HepG2 (cell line): ENCODE data around the gene DLL4. TPM values are rescaled to one million over a fixed set of nuclear protein-coding genes. Genes with fewer than 3 reads are reported as not detected.
A peak's percentile ranks its signal among the peaks of the same experiment; 100 is the strongest.

Source experiments
- ATF1 ChIP-seq: IDR thresholded peaks from 2 replicates; pipeline ENCODE4 v1.6.1; 2016; ENCODE audit warnings: mild to moderate bottlenecking, control low read depth
- CAMTA2 ChIP-seq: sonication (generic); formaldehyde crosslinking; IDR thresholded peaks from 2 replicates; pipeline ENCODE4 v1.4.0; 2020; ENCODE audit warnings: mild to moderate bottlenecking, missing genetic modification reagents, borderline replicate concordance
- CBX1 ChIP-seq: IDR thresholded peaks from one replicate; pipeline ENCODE4 v1.6.1; 2016; ENCODE audit warnings: antibody characterized with exemption, low read depth
- FLYWCH1 ChIP-seq: sonication (generic); formaldehyde crosslinking; IDR thresholded peaks from 2 replicates; pipeline ENCODE4 v1.8.1; 2023; ENCODE audit warnings: mild to moderate bottlenecking, missing genetic modification reagents
- PHF5A ChIP-seq: IDR thresholded peaks from one replicate; pipeline ENCODE4 v1.6.1; 2018; ENCODE audit warnings: low read depth, missing genetic modification reagents; ENCODE audit not compliant: unreplicated experiment
- PITX1 ChIP-seq: sonication (generic); formaldehyde crosslinking; IDR thresholded peaks from 2 replicates; pipeline ENCODE4 v1.5.1; 2020; ENCODE audit warnings: mild to moderate bottlenecking, missing genetic modification reagents
- POGZ ChIP-seq: sonication (generic); formaldehyde crosslinking; IDR thresholded peaks from 2 replicates; pipeline ENCODE4 v1.4.0; 2020; ENCODE audit warnings: mild to moderate bottlenecking, missing genetic modification reagents
- SCMH1 ChIP-seq: sonication (generic); formaldehyde crosslinking; IDR thresholded peaks from 2 replicates; pipeline ENCODE4 v1.9.0; 2021; ENCODE audit warnings: missing genetic modification reagents, mild to moderate bottlenecking, borderline replicate concordance
- SP1 ChIP-seq, 2 experiments: fragments of 450-650 bp in 1 of 2; sonication (generic) in 1 of 2; formaldehyde crosslinking in 1 of 2; IDR thresholded peaks; 2 replicates each; pipeline versions ENCODE4 v1.4.0 to v1.6.1; 2016 to 2020; ENCODE audit warnings: missing genetic modification reagents in 1 of 2
- ZBTB7A ChIP-seq: sonication (generic); formaldehyde crosslinking; IDR thresholded peaks from 2 replicates; pipeline ENCODE4 v1.8.0; 2022; ENCODE audit warnings: mild to moderate bottlenecking, missing genetic modification reagents
- ZFAT ChIP-seq: sonication (generic); formaldehyde crosslinking; conservative IDR thresholded peaks from 2 replicates; pipeline ENCODE4 v1.8.1; 2023; ENCODE audit warnings: missing genetic modification reagents, inconsistent platforms
- ZFP36 ChIP-seq: fragments of 150-350 bp; IDR thresholded peaks from 2 replicates; pipeline ENCODE4 v1.6.1; 2018; ENCODE audit warnings: borderline replicate concordance, low read length, low read depth; ENCODE audit not compliant: partially characterized antibody
- ZNF205 ChIP-seq: IDR thresholded peaks from 2 replicates; pipeline ENCODE4 v1.6.1; 2018; ENCODE audit warnings: missing biosample characterization, missing genetic modification reagents
- ZNF672 ChIP-seq: sonication (generic); formaldehyde crosslinking; IDR thresholded peaks from 2 replicates; pipeline ENCODE4 v1.8.1; 2022; ENCODE audit warnings: missing genetic modification reagents
- ZSCAN21 ChIP-seq: sonication (generic); formaldehyde crosslinking; IDR thresholded peaks from 2 replicates; pipeline ENCODE4 v1.8.0; 2022; ENCODE audit warnings: mild to moderate bottlenecking, missing genetic modification reagents, moderate library complexity, borderline replicate concordance
- polyA plus RNA-seq, 8 experiments: library from polyadenylated mRNA; depleted of rRNA in 3 of 8; stranded (reverse) in 7 of 8; unstranded in 1 of 8; fragments of >200 nt; fragmentation: Illumina TruSeq in 4 of 8; extraction: Trizol in 4 of 8; gene quantifications; 2 replicates each; pipeline versions ENCODE4 v1.2.1 to v1.2.3, GENCODE V29; 2011 to 2016; ENCODE audit warnings: low read depth in 4 of 8, missing spikeins in 1 of 8, mixed read lengths in 1 of 8; ENCODE audit not compliant: insufficient read depth in 1 of 8
- total RNA-seq, 5 experiments: library from RNA; depleted of rRNA; stranded (reverse); fragments of >200 nt; fragmentation: Illumina TruSeq; extraction: Trizol; gene quantifications; 2 replicates each; pipeline ENCODE4 v1.2.3, GENCODE V29; 2016; ENCODE audit warnings: low read depth in 1 of 5
- TF ChIP-seq, protein P1 (sequence below): sonication (generic); formaldehyde crosslinking; conservative IDR thresholded peaks from 2 replicates; pipeline ENCODE4 v1.8.0; 2022; ENCODE audit warnings: low read depth, missing genetic modification reagents
- TF ChIP-seq, protein P2 (sequence below): sonication (generic); formaldehyde crosslinking; IDR thresholded peaks from 2 replicates; pipeline ENCODE4 v1.4.0; 2020; ENCODE audit warnings: mild to moderate bottlenecking, missing genetic modification reagents
- TF ChIP-seq, protein P3 (sequence below): IDR thresholded peaks from 2 replicates; pipeline ENCODE4 v1.6.1; 2016; ENCODE audit warnings: low read depth, missing genetic modification reagents, missing compliant biosample characterization

The DLL4 gene
- total and polyA plus RNA-seq, 2 of the 13 experiments (the other 11 are each of a cell fraction or from before 2014, with no cell fraction given) = 0.20 to 0.25 TPM

DNA sequence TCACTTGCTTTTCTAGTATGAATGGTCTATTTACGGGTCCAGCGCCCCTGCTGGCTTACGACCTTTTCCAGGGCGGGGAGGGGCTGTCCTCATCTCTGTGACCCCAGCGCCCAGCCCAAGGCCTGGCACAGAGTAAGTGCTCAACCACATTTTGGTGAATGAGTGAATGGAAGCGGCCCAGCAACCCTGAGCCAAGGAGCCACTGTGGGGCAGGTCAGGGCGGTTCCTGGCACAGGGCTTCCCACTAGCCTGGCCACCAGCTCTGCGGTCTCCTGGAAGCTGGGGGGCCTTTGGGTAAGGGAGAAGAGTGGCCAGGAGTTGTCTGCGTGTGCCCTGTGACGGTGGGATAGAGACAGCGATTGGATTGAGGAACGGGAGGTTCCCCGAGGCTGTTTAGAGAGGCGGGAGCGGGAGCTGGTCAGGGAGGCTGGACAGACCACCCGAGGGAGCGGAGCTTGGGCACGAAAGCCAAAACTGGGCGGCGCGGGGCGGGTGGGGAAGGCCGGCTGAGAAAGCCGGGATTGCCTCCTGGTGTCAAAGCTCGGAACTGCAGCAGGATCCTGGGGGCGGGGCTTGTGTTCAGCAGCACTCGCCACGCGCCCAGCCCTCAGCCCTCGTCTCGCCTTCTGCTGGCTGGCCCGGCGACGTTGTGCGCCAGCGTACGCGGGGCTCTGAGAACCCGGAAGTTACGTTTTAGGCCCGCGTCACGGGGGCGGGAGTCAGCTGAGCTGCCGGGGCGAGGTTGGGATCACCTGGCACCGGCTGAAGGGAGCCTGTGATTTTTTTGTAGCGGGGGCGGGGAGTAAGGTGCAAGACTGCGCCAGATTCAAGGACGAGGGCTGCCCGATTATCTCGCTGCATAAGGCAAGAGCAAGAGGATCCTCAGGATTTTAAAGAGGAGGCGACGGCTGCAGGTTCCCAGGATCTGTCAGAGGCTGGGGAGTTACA is 35.1 kb upstream of the DLL4 start, which contains the start of gene VPS18 (continued):
- TF ChIP-seq, protein P1, sequence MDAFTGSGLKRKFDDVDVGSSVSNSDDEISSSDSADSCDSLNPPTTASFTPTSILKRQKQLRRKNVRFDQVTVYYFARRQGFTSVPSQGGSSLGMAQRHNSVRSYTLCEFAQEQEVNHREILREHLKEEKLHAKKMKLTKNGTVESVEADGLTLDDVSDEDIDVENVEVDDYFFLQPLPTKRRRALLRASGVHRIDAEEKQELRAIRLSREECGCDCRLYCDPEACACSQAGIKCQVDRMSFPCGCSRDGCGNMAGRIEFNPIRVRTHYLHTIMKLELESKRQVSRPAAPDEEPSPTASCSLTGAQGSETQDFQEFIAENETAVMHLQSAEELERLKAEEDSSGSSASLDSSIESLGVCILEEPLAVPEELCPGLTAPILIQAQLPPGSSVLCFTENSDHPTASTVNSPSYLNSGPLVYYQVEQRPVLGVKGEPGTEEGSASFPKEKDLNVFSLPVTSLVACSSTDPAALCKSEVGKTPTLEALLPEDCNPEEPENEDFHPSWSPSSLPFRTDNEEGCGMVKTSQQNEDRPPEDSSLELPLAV = no peak
- TF ChIP-seq PHF5A (CRISPR knock-in tag) = no peak
- peak; percentile 77; the same call in 1 of the 2 replicates for TF ChIP-seq ZSCAN21
- TF ChIP-seq, protein P2, sequence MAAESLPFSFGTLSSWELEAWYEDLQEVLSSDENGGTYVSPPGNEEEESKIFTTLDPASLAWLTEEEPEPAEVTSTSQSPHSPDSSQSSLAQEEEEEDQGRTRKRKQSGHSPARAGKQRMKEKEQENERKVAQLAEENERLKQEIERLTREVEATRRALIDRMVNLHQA = no peak
- TF ChIP-seq CAMTA2 = 0 out of 2 replicates have a peak, but pooled peaks have one; percentile 54
- TF ChIP-seq FLYWCH1 (CRISPR knock-in tag) = no peak
- TF ChIP-seq ZFP36 = no peak
- no peak for TF ChIP-seq ZFAT (CRISPR knock-in tag)
- TF ChIP-seq POGZ (CRISPR knock-in tag) = no peak; the same call in none of the 2 replicates
- TF ChIP-seq, protein P3, sequence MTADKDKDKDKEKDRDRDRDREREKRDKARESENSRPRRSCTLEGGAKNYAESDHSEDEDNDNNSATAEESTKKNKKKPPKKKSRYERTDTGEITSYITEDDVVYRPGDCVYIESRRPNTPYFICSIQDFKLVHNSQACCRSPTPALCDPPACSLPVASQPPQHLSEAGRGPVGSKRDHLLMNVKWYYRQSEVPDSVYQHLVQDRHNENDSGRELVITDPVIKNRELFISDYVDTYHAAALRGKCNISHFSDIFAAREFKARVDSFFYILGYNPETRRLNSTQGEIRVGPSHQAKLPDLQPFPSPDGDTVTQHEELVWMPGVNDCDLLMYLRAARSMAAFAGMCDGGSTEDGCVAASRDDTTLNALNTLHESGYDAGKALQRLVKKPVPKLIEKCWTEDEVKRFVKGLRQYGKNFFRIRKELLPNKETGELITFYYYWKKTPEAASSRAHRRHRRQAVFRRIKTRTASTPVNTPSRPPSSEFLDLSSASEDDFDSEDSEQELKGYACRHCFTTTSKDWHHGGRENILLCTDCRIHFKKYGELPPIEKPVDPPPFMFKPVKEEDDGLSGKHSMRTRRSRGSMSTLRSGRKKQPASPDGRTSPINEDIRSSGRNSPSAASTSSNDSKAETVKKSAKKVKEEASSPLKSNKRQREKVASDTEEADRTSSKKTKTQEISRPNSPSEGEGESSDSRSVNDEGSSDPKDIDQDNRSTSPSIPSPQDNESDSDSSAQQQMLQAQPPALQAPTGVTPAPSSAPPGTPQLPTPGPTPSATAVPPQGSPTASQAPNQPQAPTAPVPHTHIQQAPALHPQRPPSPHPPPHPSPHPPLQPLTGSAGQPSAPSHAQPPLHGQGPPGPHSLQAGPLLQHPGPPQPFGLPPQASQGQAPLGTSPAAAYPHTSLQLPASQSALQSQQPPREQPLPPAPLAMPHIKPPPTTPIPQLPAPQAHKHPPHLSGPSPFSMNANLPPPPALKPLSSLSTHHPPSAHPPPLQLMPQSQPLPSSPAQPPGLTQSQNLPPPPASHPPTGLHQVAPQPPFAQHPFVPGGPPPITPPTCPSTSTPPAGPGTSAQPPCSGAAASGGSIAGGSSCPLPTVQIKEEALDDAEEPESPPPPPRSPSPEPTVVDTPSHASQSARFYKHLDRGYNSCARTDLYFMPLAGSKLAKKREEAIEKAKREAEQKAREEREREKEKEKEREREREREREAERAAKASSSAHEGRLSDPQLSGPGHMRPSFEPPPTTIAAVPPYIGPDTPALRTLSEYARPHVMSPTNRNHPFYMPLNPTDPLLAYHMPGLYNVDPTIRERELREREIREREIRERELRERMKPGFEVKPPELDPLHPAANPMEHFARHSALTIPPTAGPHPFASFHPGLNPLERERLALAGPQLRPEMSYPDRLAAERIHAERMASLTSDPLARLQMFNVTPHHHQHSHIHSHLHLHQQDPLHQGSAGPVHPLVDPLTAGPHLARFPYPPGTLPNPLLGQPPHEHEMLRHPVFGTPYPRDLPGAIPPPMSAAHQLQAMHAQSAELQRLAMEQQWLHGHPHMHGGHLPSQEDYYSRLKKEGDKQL (CRISPR knock-in tag) = no peak
- TF ChIP-seq ZBTB7A = no peak
- TF ChIP-seq ZNF205 (CRISPR knock-in tag) = no peak
- TF ChIP-seq SCMH1 (CRISPR knock-in tag) = no peak
- no peak for TF ChIP-seq ZNF672
- peak; percentile 47 for TF ChIP-seq PITX1 (CRISPR knock-in tag)
- TF ChIP-seq SP1 (IDR thresholded peaks at IDR 0.05) = no peak
- peak; percentile 65; the same call in 1 of the 2 replicates for TF ChIP-seq SP1 (CRISPR knock-in tag; IDR thresholded peaks at IDR 0.05)
- TF ChIP-seq ATF1 (CRISPR knock-in tag) = peak; percentile 88
- peak; percentile 38 for TF ChIP-seq CBX1
